Epithelial cell of prostate (primary cell): ENCODE data around the gene CALML6.

ENCODE experiments used
- DNase-seq: peaks from one replicate; pipeline ENCODE4 v3.0.0-alpha.2; 2011; ENCODE audit warnings: low read depth, low spot score
- H3K27ac ChIP-seq: fragments of 450-650 bp; 2 replicates; pipeline ENCODE4 v1.5.1; 2017; ENCODE audit warnings: mild to moderate bottlenecking

CALML6 gene

DNA sequence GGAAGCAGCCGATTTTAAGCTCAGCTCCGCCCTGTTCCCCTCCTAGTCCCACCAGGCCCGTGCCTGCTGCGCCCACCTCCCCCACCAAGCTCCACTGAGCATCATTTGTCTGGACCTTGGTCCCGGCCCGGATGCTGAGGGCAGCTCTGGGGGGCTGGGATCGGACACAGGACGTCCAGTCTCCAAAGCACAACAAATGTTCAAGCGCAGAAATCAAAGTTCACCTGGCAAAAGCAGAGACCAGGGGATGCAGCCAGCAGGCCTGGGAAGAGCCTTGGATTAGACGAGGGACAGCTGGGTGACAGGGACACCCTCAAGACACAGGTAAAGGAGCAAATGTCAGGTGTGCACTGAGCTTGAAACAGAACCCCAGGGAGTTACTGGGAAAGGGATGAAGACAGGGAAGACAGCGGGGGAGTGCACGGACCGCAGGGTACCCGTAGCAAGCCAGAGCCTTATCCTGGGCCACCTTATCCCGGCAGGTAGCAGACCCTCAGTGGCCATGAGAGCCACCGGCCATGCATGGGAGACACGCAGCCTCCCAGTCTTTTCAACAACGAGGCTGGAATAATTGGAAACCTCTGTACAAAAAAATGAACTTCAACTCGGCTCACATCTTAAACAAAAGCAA, 26.3 kb downstream of the CALML6 start:
- H3K27ac ChIP-seq = no peak overlapping the region
- no peak for DNase-seq

DNA sequence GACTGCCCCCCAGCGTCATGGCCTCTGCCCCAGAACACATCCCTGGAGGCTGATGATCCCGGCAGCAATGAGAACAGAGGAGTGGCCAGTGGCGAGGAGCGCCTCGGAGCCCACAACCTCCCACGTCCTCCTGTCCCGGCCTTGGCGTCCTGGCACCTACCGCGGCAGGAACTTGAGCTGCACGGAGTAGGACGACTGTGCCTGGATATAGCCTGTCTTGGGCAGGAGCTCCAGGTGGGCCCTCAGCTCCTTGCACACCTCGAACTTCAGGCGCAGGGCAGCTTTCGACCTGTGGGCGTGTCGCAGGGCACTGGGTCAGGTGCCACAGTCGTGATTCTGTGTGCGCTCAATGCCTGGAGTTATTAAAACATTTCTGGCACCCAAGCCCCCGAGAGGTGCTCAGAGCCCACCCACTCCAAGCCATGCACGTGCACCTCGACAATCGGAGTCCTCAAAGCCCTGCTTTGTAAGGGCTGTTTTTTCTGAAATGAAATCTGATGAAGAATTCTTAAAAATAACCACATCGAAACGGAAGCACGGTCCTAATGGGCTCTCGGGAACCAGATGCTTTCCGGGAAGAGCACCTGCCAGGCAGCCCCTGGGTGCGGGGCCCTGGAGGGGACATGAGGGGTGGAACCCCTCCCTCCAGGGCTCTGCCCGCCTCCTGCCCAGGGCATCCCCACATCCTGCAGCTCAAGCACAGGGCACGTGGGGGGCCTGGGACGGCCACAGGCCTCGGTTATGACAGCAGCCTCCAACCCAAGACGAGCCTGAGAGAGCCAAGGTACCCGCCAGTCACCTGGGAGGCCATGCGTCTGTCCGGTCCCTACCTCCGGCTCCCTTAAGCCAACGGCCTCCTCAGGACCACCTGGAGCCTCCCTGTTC, 27.1 kb downstream of the CALML6 start:
- H3K27ac ChIP-seq = no peak overlapping the region
- no peak for DNase-seq

GRCh38 chr1:1942753-1943656, 27.9 kb downstream of the CALML6 start:
- no peak overlapping the region for H3K27ac ChIP-seq
- DNase-seq = no peak

DNA sequence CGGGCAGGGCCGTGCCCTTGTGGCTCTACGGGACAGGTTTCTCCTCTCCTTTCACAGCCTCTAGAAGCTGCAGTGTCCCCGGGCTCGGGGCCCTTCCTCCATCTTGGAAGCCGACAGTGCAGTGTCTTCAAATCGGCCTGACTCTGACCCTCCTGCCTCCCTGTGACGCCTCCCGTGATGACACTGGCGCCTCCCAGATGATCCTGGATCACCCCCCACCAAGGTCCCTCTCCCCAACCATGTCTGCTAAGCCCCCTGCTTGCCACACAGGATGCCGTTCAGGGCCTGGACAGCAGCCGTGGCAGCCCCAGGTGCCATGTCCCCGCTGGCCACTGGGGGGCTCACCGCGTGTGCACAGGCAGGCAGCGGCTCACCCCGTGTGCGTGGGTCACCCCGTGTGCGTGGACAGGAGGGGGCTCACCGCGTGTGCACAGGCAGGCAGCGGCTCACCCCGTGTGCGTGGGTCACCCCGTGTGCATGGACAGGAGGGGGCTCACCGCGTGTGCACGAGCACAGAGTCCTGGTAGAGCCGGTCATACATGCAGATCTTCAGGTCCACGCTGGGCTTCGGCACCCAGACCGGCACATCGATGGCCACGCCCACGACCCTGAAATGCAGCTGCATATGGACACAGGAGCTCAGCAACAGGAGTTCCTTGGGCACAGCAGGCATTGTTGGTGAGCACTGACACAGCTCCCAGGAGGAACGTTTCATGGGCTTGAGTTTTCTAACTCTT, 28.9 kb downstream of the CALML6 start:
- no peak for DNase-seq

DNA sequence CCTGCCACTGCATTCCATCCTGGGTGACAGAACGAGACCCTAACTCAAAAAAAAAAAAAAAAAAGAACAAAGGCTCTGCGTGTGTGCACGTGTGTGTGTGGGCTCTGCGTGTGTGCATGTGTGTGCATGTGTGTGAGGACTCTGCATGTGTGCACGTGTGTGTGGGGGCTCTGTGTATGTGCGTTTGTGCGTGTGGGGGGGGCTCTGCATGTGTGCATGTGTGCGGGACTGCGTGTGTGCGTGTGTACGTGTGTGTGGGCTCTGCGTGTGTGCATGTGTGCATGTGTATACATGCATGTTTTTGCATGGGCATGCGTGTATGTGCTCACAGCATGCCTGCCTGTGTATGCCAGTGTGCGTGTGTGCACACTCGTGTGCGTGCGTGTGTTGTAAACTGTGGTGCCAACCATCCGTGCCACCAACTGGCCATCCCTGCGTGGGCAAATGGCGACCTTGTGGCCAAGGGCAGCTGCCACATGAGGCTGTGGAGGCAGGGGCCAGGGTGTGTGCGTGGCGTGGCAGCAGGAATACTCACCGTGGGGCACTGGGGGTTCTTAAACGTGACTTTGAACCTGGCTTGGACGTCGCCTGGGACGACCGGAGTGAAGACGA, 30.8 kb downstream of the CALML6 start:
- no peak for DNase-seq
- H3K27ac ChIP-seq = no peak overlapping the region

More for the DNA sequence above, 28.9 kb downstream of the CALML6 start:
- H3K27ac ChIP-seq = no peak overlapping the region

DNA sequence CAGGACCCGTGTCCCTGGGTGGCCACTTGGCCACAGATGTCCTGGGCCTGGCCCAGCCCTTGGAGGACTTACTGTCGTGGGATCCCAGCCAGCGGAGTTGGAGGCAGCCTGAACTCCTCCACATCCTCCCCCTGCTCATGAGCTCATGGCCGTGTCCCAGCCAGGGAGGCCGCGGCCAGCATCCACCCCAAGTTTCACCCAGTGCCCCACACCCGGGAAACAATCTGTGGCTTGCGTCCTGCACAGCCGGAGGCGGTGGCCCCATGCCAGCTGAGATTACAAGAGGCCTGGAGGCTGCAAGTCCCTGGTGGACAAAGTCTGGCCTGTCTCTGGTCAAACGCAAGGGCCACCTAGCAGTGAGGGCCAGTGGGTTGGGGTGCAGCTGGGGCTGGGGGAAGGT, 31.5 kb downstream of the CALML6 start:
- no peak overlapping the region for H3K27ac ChIP-seq
- DNase-seq = no peak

GRCh38 chr1:1947493-1947892, 32.4 kb downstream of the CALML6 start:
- no peak for DNase-seq
- no peak overlapping the region for H3K27ac ChIP-seq

DNA sequence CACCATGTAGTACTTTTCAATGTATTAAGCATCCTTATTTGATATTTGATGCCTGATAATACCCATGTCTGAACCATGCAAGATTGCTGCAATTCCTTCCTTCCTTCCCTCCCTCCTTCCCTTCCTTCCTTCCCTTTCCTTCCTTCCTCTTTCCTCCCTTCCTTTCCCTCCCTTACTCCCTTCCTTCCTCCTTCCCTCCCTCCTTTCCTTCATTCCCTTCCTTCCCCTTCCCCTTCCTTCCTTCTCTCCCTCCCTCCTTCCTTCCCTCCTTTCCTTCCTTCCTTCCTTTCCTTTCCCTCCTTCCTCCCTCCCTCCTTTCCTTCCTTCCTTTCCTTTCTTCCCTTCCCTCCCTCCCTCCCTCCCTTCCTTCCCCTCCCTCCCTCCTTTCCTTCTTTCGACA, 33.7 kb downstream of the CALML6 start:
- no peak for DNase-seq

GRCh38 chr1:1950940-1951339, 35.9 kb downstream of the CALML6 start:
- DNase-seq = no peak
- H3K27ac ChIP-seq = no peak overlapping the region

More for the DNA sequence above, 33.7 kb downstream of the CALML6 start:
- H3K27ac ChIP-seq = no peak overlapping the region

DNA sequence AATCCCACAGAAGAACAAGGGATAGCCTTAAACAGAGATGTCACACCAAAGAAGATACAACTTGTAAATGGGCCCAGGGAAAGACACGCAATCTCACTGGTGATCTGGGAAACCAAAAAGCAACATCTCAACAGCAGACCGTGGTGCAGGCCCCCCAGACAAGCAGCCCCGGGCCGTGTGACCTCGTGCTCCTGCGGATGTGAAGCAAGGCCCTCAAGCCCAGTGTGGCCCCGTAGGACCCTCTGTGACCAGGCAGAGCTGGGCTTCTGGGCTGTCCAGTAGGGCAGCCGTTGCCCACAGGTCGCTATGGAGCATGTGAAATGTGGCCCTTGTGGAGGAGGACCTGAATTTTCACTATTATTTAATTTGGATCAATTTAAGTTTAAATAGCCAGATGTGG, 39.0 kb downstream of the CALML6 start:
- no peak overlapping the region for H3K27ac ChIP-seq

GRCh38 chr1:1954831-1955441, 39.9 kb downstream of the CALML6 start:
- no peak for DNase-seq
- H3K27ac ChIP-seq = no peak overlapping the region

More for the DNA sequence above, 39.0 kb downstream of the CALML6 start:
- DNase-seq = no peak

- H3K27ac ChIP-seq = no peak overlapping the region
- DNase-seq = no peak
Measured at GRCh38 chr1:1955621-1956094, 40.6 kb downstream of the CALML6 start.

DNA sequence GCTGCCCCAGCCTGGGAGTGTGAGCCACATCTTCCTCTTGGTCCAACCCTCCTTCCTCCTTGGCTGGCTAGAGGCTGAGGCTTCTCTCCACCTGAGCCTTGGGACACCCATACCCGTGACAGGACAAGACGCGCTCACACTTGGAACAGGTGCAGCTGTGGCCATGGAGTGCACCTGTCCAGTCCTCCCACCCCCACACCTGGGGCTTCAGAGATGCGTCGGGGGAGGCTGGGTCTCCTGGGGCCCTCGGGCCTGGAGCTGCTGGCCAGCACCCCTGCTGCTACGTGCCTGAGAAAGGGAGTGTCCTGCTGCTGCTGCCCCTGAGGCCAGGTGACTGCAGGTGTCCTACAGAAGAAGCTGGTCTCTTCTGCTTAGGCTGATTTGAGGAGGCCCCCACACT, 41.0 kb downstream of the CALML6 start:
- no peak overlapping the region for H3K27ac ChIP-seq
- no peak for DNase-seq

- no peak overlapping the region for H3K27ac ChIP-seq
- DNase-seq = no peak
Measured at GRCh38 chr1:1956586-1957532, 41.8 kb downstream of the CALML6 start.

DNA sequence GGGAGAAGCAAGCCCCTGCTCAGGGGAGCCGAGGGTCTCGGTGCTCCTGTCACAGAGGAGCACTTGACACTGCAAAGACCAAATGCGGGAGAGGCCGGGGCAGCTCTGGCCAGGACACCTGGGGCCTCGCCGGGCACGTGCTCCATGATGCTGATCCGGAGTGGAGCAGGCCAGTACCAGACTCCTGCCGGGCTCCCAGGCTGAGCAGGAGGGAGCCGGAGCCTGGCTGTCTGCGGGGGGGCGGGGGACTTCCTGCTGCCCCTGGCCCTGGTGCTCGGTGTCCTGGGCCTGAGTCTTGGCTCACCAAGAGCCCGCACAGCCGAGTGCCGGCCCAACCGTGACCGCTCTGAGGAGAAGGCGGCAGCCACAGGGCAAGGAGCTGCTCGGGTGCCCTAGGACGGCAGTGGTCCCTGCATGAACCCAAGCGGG, 42.5 kb downstream of the CALML6 start:
- H3K27ac ChIP-seq = no peak overlapping the region
- DNase-seq = no peak

- no peak overlapping the region for H3K27ac ChIP-seq
- no peak for DNase-seq
Measured at GRCh38 chr1:1958071-1958541, 43.0 kb downstream of the CALML6 start.

DNA sequence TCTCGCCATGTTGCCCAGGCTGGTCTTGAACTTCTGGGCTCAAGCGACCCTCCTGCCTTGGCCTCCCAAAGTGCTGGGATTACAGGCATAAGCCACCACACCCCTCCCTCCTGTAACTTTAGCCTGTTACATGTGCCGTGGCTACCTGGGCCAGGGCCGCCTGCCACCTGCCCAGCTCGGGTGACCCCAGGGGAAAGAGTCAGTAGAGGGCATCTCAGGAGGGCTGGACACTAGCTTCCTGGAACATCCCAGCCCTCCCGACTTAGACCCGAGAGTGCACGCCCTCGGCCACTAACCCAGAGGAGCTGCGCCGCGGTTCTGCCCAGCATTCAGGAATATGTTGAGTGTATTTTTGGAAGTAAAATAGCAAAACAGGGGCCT, 44.4 kb downstream of the CALML6 start:
- no peak for DNase-seq
- no peak overlapping the region for H3K27ac ChIP-seq
